ENCODE data around the gene SYNJ2.

Gene SYNJ2

GRCh38 chr6:157984128-157984527 is 2.5 kb downstream of the SYNJ2 start:
- DNase-seq (no peak), ATAC-seq (ENCODE audit: insufficient read depth, low read depth) (no peak)
- H3K9me3 ChIP-seq (ENCODE audit: insufficient read depth, low read length, severe bottlenecking), result no peaks in the 10 kb centered on the region
- peaks cover 46% of the 10 kb centered on the region for H3K4me1 ChIP-seq (ENCODE audit: insufficient read depth, low read length)
- no peak overlapping the region for H3K4me3 ChIP-seq (ENCODE audit: low read depth in 1 of 2, low read length in 2 of 2)
- H3K27me3 ChIP-seq (ENCODE audit: insufficient read depth, low read length, poor library complexity), result no peaks in the 10 kb centered on the region
- no peak overlapping the region for H2AFZ ChIP-seq (ENCODE audit: low read depth, low read length)
- no peak for TF ChIP-seq EZH2 (IDR thresholded peaks at IDR 0.05; ENCODE audit: borderline replicate concordance, low read depth, low read length, severe bottlenecking)
- no peak for TF ChIP-seq CTCF (IDR thresholded peaks at IDR 0.05; ENCODE audit: borderline replicate concordance, extremely low read depth, low read length, poor library complexity, severe bottlenecking)
- peak overlapping the region; percentile 35; the same call in 1 of the 2 replicates for H3K4me2 ChIP-seq (ENCODE audit: insufficient read depth, low read length)
- no peaks in the 10 kb centered on the region for H3K36me3 ChIP-seq (ENCODE audit: insufficient read depth, low read length)
- no peak overlapping the region for H3K9ac ChIP-seq (ENCODE audit: low read depth, low read length)
- H3K79me2 ChIP-seq (ENCODE audit: insufficient read depth, low read length), result peaks cover 61% of the 10 kb centered on the region
- peaks cover 29% of the 10 kb centered on the region; the same call in 1 of the 2 replicates for H4K20me1 ChIP-seq (ENCODE audit: insufficient read depth, low read length)
- H3K27ac ChIP-seq (ENCODE audit: low read length), result no peak overlapping the region

- H3K27ac ChIP-seq (ENCODE audit: low read length), result 0 out of 2 replicates have a peak overlapping the region, but pooled peaks have one; percentile 16
- no peaks in the 10 kb centered on the region for H3K9me3 ChIP-seq (ENCODE audit: insufficient read depth, low read length, severe bottlenecking)
- DNase-seq, result peak; percentile 52
- H3K4me2 ChIP-seq (ENCODE audit: insufficient read depth, low read length), result peak overlapping the region; percentile 35
- no peaks in the 10 kb centered on the region for H3K36me3 ChIP-seq (ENCODE audit: insufficient read depth, low read length)
- H4K20me1 ChIP-seq (ENCODE audit: insufficient read depth, low read length), result peaks cover 33% of the 10 kb centered on the region; the same call in 1 of the 2 replicates
- ATAC-seq (ENCODE audit: insufficient read depth, low read depth), result peak; percentile 38; the same call in 2 of the 3 replicates
- H3K27me3 ChIP-seq (ENCODE audit: insufficient read depth, low read length, poor library complexity), result no peaks in the 10 kb centered on the region
- H3K4me1 ChIP-seq (ENCODE audit: insufficient read depth, low read length), result peaks cover 51% of the 10 kb centered on the region
- TF ChIP-seq EZH2 (IDR thresholded peaks at IDR 0.05; ENCODE audit: borderline replicate concordance, low read depth, low read length, severe bottlenecking), result no peak
- no peak for TF ChIP-seq CTCF (IDR thresholded peaks at IDR 0.05; ENCODE audit: borderline replicate concordance, extremely low read depth, low read length, poor library complexity, severe bottlenecking)
- H2AFZ ChIP-seq (ENCODE audit: low read depth, low read length), result no peak overlapping the region
- H3K9ac ChIP-seq (ENCODE audit: low read depth, low read length), result peak overlapping the region; percentile 7; the same call in 1 of the 2 replicates
- peaks cover 66% of the 10 kb centered on the region for H3K79me2 ChIP-seq (ENCODE audit: insufficient read depth, low read length)
- no peak overlapping the region for H3K4me3 ChIP-seq (ENCODE audit: low read depth in 1 of 2, low read length in 2 of 2)
Measured at GRCh38 chr6:157984686-157985225, 3.1 kb downstream of the SYNJ2 start.

GRCh38 chr6:157985378-157986155 is 3.9 kb downstream of the SYNJ2 start:
- Histone ChIP-seq H2AFZ (ENCODE audit: low read depth, low read length) (no peak overlapping the region), H3K9ac (ENCODE audit: low read depth, low read length) (peak overlapping the region; percentile 7; the same call in 1 of the 2 replicates), H3K36me3 (ENCODE audit: insufficient read depth, low read length) (no peaks in the 10 kb centered on the region), H3K4me1 (ENCODE audit: insufficient read depth, low read length) (peaks cover 60% of the 10 kb centered on the region), H3K27me3 (ENCODE audit: insufficient read depth, low read length, poor library complexity) (no peaks in the 10 kb centered on the region), H3K4me3 (ENCODE audit: low read depth in 1 of 2, low read length in 2 of 2) (no peak overlapping the region), H3K27ac (ENCODE audit: low read length) (no peak overlapping the region; the same call in 1 of the 2 replicates), H3K79me2 (ENCODE audit: insufficient read depth, low read length) (peaks cover 69% of the 10 kb centered on the region), H4K20me1 (ENCODE audit: insufficient read depth, low read length) (peaks cover 37% of the 10 kb centered on the region; the same call in 1 of the 2 replicates), H3K4me2 (ENCODE audit: insufficient read depth, low read length) (peak overlapping the region; percentile 35), H3K9me3 (ENCODE audit: insufficient read depth, low read length, severe bottlenecking) (no peaks in the 10 kb centered on the region)
- ATAC-seq (ENCODE audit: insufficient read depth, low read depth) (no peak), DNase-seq (no peak)
- no peak for TF ChIP-seq EZH2 (IDR thresholded peaks at IDR 0.05; ENCODE audit: borderline replicate concordance, low read depth, low read length, severe bottlenecking)
- no peak for TF ChIP-seq CTCF (IDR thresholded peaks at IDR 0.05; ENCODE audit: borderline replicate concordance, extremely low read depth, low read length, poor library complexity, severe bottlenecking)
